Testis (tissue), 2 donors: ENCODE results near the gene PIAS4.

Experiments used
- CTCF ChIP-seq, 3 experiments: fragments of 450-650 bp in 2 of 3; fragments of 200-600 bp in 1 of 3; sonication (generic) in 1 of 3; IDR thresholded peaks; one replicate each; pipeline ENCODE4 v1.5.1; 2016 to 2019; ENCODE audit warnings: antibody characterized with exemption in 3 of 3, mild to moderate bottlenecking in 2 of 3, moderate library complexity in 1 of 3
- POLR2A ChIP-seq: fragments of 450-650 bp; IDR thresholded peaks from one replicate; pipeline ENCODE4 v1.6.1; 2017; ENCODE audit warnings: antibody characterized with exemption, mild to moderate bottlenecking, moderate library complexity

GRCh38 chr19:4054441-4055208, 47.1 kb downstream of the PIAS4 start:
- TF ChIP-seq CTCF (IDR thresholded peaks at IDR 0.05) (no peak), POLR2A (no peak)
